ENCODE results near the gene RHOV. TPM values are rescaled to one million over a fixed set of nuclear protein-coding genes. Genes with fewer than 3 reads are reported as not detected.

Gene RHOV
- total RNA-seq, 2 donors from 2014 or later = not detected

DNA sequence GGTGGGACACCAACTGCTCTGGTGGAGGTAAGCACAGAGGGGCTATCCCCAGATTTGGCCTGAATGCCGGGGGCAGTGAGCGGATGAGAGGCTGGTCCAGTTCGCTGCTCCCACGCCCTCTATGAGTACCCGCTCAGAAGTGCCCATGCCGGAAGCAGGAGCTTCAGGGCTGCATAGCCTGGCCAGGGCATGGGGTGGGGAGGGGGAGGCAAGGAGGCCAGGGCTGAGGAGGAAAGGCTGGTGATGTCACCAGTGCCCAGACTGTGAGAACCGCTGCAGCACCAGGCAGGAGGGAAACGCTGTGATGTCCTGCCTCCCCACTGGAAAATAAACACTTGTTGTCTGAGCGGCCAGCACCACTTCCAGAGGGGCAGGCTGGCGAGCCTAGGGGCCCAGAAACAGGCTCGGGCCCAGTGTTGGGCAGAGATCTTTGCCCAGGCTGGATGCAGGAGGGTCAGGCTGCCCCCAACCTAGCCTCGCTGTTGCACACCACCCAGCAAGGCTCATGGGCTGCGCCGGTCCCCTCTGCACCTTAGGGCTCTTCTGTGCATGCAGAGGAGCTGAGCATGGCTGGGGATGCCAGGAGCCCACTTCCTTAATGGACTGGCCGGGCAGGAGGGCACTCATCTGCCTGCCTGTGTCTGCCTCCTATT is 44.2 kb upstream of the RHOV start:
- ATAC-seq (ENCODE audit: insufficient number of reproducible peaks, low FRiP score, low read depth) (no peak), DNase-seq (ENCODE audit: low spot score) (no peak)
- Histone ChIP-seq H3K4me1 (ENCODE audit: control insufficient read depth in 1 of 2, low read depth in 2 of 2) (no peaks in the 10 kb centered on the region), H3K27me3 (replicated peaks; ENCODE audit: insufficient read depth) (no peaks in the 10 kb centered on the region), H3K4me3 (no peak overlapping the region), H3K9me3 (no peaks in the 10 kb centered on the region), H3K36me3 (no peaks in the 10 kb centered on the region), H3K27ac (no peak overlapping the region)
- TF ChIP-seq CTCF (IDR thresholded peaks at IDR 0.05) = no peak

GRCh38 chr15:40917585-40917984 is 43.6 kb upstream of the RHOV start:
- Histone ChIP-seq H3K36me3 (no peaks in the 10 kb centered on the region), H3K9me3 (no peaks in the 10 kb centered on the region), H3K27ac (no peak overlapping the region), H3K27me3 (replicated peaks; ENCODE audit: insufficient read depth) (no peaks in the 10 kb centered on the region), H3K4me1 (ENCODE audit: control insufficient read depth in 1 of 2, low read depth in 2 of 2) (no peaks in the 10 kb centered on the region), H3K4me3 (no peak overlapping the region)
- no peak for ATAC-seq (ENCODE audit: insufficient number of reproducible peaks, low FRiP score, low read depth)
- TF ChIP-seq CTCF (IDR thresholded peaks at IDR 0.05) = no peak
- DNase-seq (ENCODE audit: low spot score) = no peak

DNA sequence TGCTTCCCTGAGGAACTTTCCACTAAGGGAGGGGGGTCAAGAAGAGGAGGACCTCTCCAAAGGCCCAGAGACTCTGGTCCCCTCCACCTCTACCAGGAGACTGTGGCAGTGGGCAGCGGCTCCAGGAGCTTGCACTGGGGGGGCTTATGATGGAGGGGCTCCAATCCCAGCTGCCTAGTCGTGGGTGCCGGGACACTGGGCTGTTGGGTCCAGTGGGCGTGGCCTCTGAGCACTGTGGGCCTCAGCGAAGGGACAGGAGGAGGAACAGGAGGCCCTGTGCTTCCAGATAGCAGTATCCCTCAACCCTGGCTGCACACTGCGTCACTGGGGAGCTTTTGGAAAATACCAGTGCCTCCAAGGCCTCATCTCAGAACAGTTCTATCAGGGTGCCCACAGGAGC is 41.6 kb upstream of the RHOV start:
- ATAC-seq (ENCODE audit: insufficient number of reproducible peaks, low FRiP score, low read depth) (no peak), DNase-seq (ENCODE audit: low spot score) (no peak)
- no peaks in the 10 kb centered on the region for H3K27me3 ChIP-seq (replicated peaks; ENCODE audit: insufficient read depth)
- H3K4me3 ChIP-seq = no peak overlapping the region
- H3K27ac ChIP-seq = no peak overlapping the region
- no peak for TF ChIP-seq CTCF (IDR thresholded peaks at IDR 0.05)
- no peaks in the 10 kb centered on the region for H3K9me3 ChIP-seq
- H3K4me1 ChIP-seq (ENCODE audit: control insufficient read depth in 1 of 2, low read depth in 2 of 2) = no peaks in the 10 kb centered on the region
- H3K36me3 ChIP-seq = no peaks in the 10 kb centered on the region

- no peak for DNase-seq (ENCODE audit: low spot score)
- Histone ChIP-seq H3K36me3 (no peaks in the 10 kb centered on the region), H3K27ac (no peak overlapping the region), H3K27me3 (replicated peaks; ENCODE audit: insufficient read depth) (no peaks in the 10 kb centered on the region), H3K9me3 (no peaks in the 10 kb centered on the region), H3K4me1 (ENCODE audit: control insufficient read depth in 1 of 2, low read depth in 2 of 2) (no peaks in the 10 kb centered on the region), H3K4me3 (no peak overlapping the region)
- ATAC-seq (ENCODE audit: insufficient number of reproducible peaks, low FRiP score, low read depth) = no peak
- TF ChIP-seq CTCF (IDR thresholded peaks at IDR 0.05) = no peak
These were observed 41.2 kb upstream of the RHOV start for GRCh38 chr15:40915116-40915661.

DNA sequence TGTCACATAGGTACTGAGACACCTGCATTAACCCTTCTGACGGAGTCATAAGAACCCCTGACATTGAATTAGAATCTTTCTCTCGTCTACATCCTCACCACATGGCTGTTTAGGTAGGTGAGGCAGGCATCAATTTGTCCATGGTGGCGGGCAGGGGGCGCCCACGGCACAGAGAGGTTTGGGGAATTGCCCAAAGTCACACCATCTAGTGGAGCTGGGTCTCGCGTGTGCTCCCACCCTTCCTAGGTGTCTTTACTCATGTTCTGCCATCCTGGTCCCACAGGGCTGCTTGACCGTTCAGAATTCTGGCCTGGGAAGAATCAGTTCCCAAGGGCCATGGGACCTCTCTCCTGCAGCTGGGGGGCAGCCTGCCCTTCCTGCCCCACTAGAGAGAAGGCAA is 40.5 kb upstream of the RHOV start:
- H3K27me3 ChIP-seq (replicated peaks; ENCODE audit: insufficient read depth) = no peaks in the 10 kb centered on the region
- DNase-seq (ENCODE audit: low spot score) (no peak), ATAC-seq (ENCODE audit: insufficient number of reproducible peaks, low FRiP score, low read depth) (no peak)
- no peak overlapping the region for H3K4me3 ChIP-seq
- no peaks in the 10 kb centered on the region for H3K4me1 ChIP-seq (ENCODE audit: control insufficient read depth in 1 of 2, low read depth in 2 of 2)
- no peak overlapping the region for H3K27ac ChIP-seq
- no peaks in the 10 kb centered on the region for H3K9me3 ChIP-seq
- no peak for TF ChIP-seq CTCF (IDR thresholded peaks at IDR 0.05)
- no peaks in the 10 kb centered on the region for H3K36me3 ChIP-seq

Data from thoracic aorta (tissue), 2 donors.